ENCODE results near the gene CXCR2. TPM values are rescaled to one million over a fixed set of nuclear protein-coding genes. Genes with fewer than 3 reads are reported as not detected.

Gene CXCR2
- total RNA-seq, 2 experiments from 2014 or later: not detected

- no peak overlapping the region for H3K27ac ChIP-seq (ENCODE audit: low read depth, low read length, poor library complexity, severe bottlenecking)
- H3K4me3 ChIP-seq (ENCODE audit: low read depth, low read length, poor library complexity, severe bottlenecking): no peak overlapping the region
- no peak overlapping the region for H3K4me2 ChIP-seq (ENCODE audit: low read length)
- H2AFZ ChIP-seq (ENCODE audit: low read length): no peak overlapping the region
- no TSS peak for BruUV-seq (replicated peaks)
- H4K20me1 ChIP-seq (ENCODE audit: insufficient read depth, low read length): no peaks in the 10 kb centered on the region
- no peaks in the 10 kb centered on the region for H3K79me2 ChIP-seq (ENCODE audit: insufficient read depth, low read depth, low read length)
- H3K36me3 ChIP-seq (ENCODE audit: insufficient read depth, low read length): no peaks in the 10 kb centered on the region
- no peaks in the 10 kb centered on the region for H3K4me1 ChIP-seq (ENCODE audit: insufficient read depth, low read length, poor library complexity, severe bottlenecking)
- intact Hi-C loops (cut with micrococcal nuclease; ENCODE audit: unreplicated experiment): no loop called here
- no peaks in the 10 kb centered on the region for H3K9me3 ChIP-seq (ENCODE audit: low read length)
- no peak for DNase-seq (ENCODE audit: low spot score)
- TF ChIP-seq CTCF (conservative IDR thresholded peaks at IDR 0.05; ENCODE audit: low read length) (no peak), EZH2phosphoT487 (IDR thresholded peaks at IDR 0.05; ENCODE audit: borderline replicate concordance, low read depth, low read length) (no peak)
- CTCF ChIA-PET (ENCODE audit: unreplicated experiment): no interaction called here
- POLR2A ChIA-PET: no interaction called here
- H3K9me2 ChIP-seq (ENCODE audit: insufficient read depth, low read length): no peaks in the 10 kb centered on the region
Observed at GRCh38 chr2:218127929-218128455, 2.2 kb downstream of the CXCR2 start.

GRCh38 chr2:218128781-218129457 lies 3.1 kb downstream of the CXCR2 start:
- Histone ChIP-seq H3K4me2 (ENCODE audit: low read length) (no peak overlapping the region), H4K20me1 (ENCODE audit: insufficient read depth, low read length) (no peaks in the 10 kb centered on the region), H3K4me3 (ENCODE audit: low read depth, low read length, poor library complexity, severe bottlenecking) (no peak overlapping the region), H3K36me3 (ENCODE audit: insufficient read depth, low read length) (no peaks in the 10 kb centered on the region), H2AFZ (ENCODE audit: low read length) (no peak overlapping the region), H3K27ac (ENCODE audit: low read depth, low read length, poor library complexity, severe bottlenecking) (no peak overlapping the region), H3K9me3 (ENCODE audit: low read length) (no peaks in the 10 kb centered on the region), H3K4me1 (ENCODE audit: insufficient read depth, low read length, poor library complexity, severe bottlenecking) (no peaks in the 10 kb centered on the region), H3K79me2 (ENCODE audit: insufficient read depth, low read depth, low read length) (no peaks in the 10 kb centered on the region), H3K9me2 (ENCODE audit: insufficient read depth, low read length) (no peaks in the 10 kb centered on the region)
- ChIA-PET POLR2A (no interaction called here), CTCF (ENCODE audit: unreplicated experiment) (no interaction called here)
- intact Hi-C loops (cut with micrococcal nuclease; ENCODE audit: unreplicated experiment): no loop called here
- no TSS peak for BruUV-seq (replicated peaks)
- TF ChIP-seq CTCF (conservative IDR thresholded peaks at IDR 0.05; ENCODE audit: low read length) (no peak), EZH2phosphoT487 (IDR thresholded peaks at IDR 0.05; ENCODE audit: borderline replicate concordance, low read depth, low read length) (no peak)
- no peak for DNase-seq (ENCODE audit: low spot score)

- ChIA-PET POLR2A (interaction anchor here (0.7 kb wide), 1 partner anchor 124 kb away, joined by 3 read pairs; no protein-coding TSS in a partner anchor), CTCF (ENCODE audit: unreplicated experiment) (no interaction called here)
- intact Hi-C loops (cut with micrococcal nuclease; ENCODE audit: unreplicated experiment): no loop called here
- Histone ChIP-seq H3K4me3 (ENCODE audit: low read depth, low read length, poor library complexity, severe bottlenecking) (no peak overlapping the region), H4K20me1 (ENCODE audit: insufficient read depth, low read length) (no peaks in the 10 kb centered on the region), H3K4me2 (ENCODE audit: low read length) (no peak overlapping the region), H3K9me2 (ENCODE audit: insufficient read depth, low read length) (no peaks in the 10 kb centered on the region), H3K9me3 (ENCODE audit: low read length) (no peaks in the 10 kb centered on the region), H3K79me2 (ENCODE audit: insufficient read depth, low read depth, low read length) (no peaks in the 10 kb centered on the region), H3K36me3 (ENCODE audit: insufficient read depth, low read length) (no peaks in the 10 kb centered on the region), H3K27ac (ENCODE audit: low read depth, low read length, poor library complexity, severe bottlenecking) (no peak overlapping the region), H3K4me1 (ENCODE audit: insufficient read depth, low read length, poor library complexity, severe bottlenecking) (no peaks in the 10 kb centered on the region), H2AFZ (ENCODE audit: low read length) (no peak overlapping the region)
- TF ChIP-seq EZH2phosphoT487 (IDR thresholded peaks at IDR 0.05; ENCODE audit: borderline replicate concordance, low read depth, low read length) (no peak), CTCF (conservative IDR thresholded peaks at IDR 0.05; ENCODE audit: low read length) (no peak)
- BruUV-seq (replicated peaks): no TSS peak
- no peak for DNase-seq (ENCODE audit: low spot score)
Observed at GRCh38 chr2:218129458-218130135, 3.8 kb downstream of the CXCR2 start.

Measured in OCI-LY7 (cell line).